ENCODE measurements around the gene P4HA2. TPM values are rescaled to one million over a fixed set of nuclear protein-coding genes. Genes with fewer than 3 reads are reported as not detected.

The P4HA2 gene
- total RNA-seq: 75.7 TPM
- long read RNA-seq, transcript P4HA2-202 (15 exons, 2,313 nt): major isoform, 39 of 197 reads
- long read RNA-seq, transcript P4HA2-203 (16 exons, 2,223 nt): minor isoform, 8 of 197 reads
- long read RNA-seq, partial matches to known transcripts: 39 of 197 reads
- long read RNA-seq, other reads (novel, unspliced or antisense): 103 of 197 reads

- intact Hi-C loops (cut with DNase I): no loop called here
- Histone ChIP-seq H3K4me1 (peaks cover 48% of the 10 kb centered on the region), H3K4me3 (peak within 1 kb of the TSS; percentile 89), H3K27me3 (ENCODE audit: low read depth) (no peaks in the 10 kb centered on the region), H3K27ac (peak within 1 kb of the TSS; percentile 94), H3K36me3 (no peaks in the 10 kb centered on the region), H3K9me3 (no peaks in the 10 kb centered on the region)
- peak; percentile 38 for TF ChIP-seq CTCF (IDR thresholded peaks at IDR 0.05)
- peak; percentile 92 to 96 for ATAC-seq
- DNase-seq: peak; percentile 90
These were observed at the start of gene P4HA2 for GRCh38 chr5:132227485-132228240. P4HA2 (minus strand) TSS chr5:132227853; CDS start chr5:132218626, 9,227 bp downstream.

GRCh38 chr5:132277256-132277655 lies 49.6 kb upstream of the P4HA2 start:
- DNase-seq: no peak
- no peak for TF ChIP-seq CTCF (IDR thresholded peaks at IDR 0.05)
- peaks cover 7% of the 10 kb centered on the region for H3K4me1 ChIP-seq
- H3K27ac ChIP-seq: no peak overlapping the region
- intact Hi-C loops (cut with DNase I): no loop called here
- H3K9me3 ChIP-seq: no peaks in the 10 kb centered on the region
- no peak overlapping the region for H3K4me3 ChIP-seq
- H3K27me3 ChIP-seq (ENCODE audit: low read depth): no peaks in the 10 kb centered on the region
- ATAC-seq: no peak
- no peaks in the 10 kb centered on the region for H3K36me3 ChIP-seq

- Histone ChIP-seq H3K27me3 (ENCODE audit: low read depth) (no peaks in the 10 kb centered on the region), H3K27ac (no peak overlapping the region), H3K36me3 (no peaks in the 10 kb centered on the region), H3K4me1 (peaks cover 7% of the 10 kb centered on the region), H3K4me3 (no peak overlapping the region), H3K9me3 (no peaks in the 10 kb centered on the region)
- ATAC-seq: no peak
- DNase-seq: no peak
- TF ChIP-seq CTCF (IDR thresholded peaks at IDR 0.05): no peak
- intact Hi-C loops (cut with DNase I): no loop called here
These were observed 47.9 kb upstream of the P4HA2 start for GRCh38 chr5:132275367-132276220.

GRCh38 chr5:132274050-132274792 lies 46.6 kb upstream of the P4HA2 start:
- H3K4me1 ChIP-seq: peaks cover 7% of the 10 kb centered on the region
- no peak for TF ChIP-seq CTCF (IDR thresholded peaks at IDR 0.05)
- no peak for ATAC-seq
- intact Hi-C loops (cut with DNase I): no loop called here
- no peaks in the 10 kb centered on the region for H3K36me3 ChIP-seq
- no peaks in the 10 kb centered on the region for H3K27me3 ChIP-seq (ENCODE audit: low read depth)
- no peak overlapping the region for H3K4me3 ChIP-seq
- no peak overlapping the region for H3K27ac ChIP-seq
- no peak for DNase-seq
- no peaks in the 10 kb centered on the region for H3K9me3 ChIP-seq

GRCh38 chr5:132273631-132274030 lies 46.0 kb upstream of the P4HA2 start:
- no peak for ATAC-seq
- H3K27ac ChIP-seq: no peak overlapping the region
- no peaks in the 10 kb centered on the region for H3K36me3 ChIP-seq
- DNase-seq: no peak
- H3K4me3 ChIP-seq: no peak overlapping the region
- H3K27me3 ChIP-seq (ENCODE audit: low read depth): no peaks in the 10 kb centered on the region
- no peaks in the 10 kb centered on the region for H3K9me3 ChIP-seq
- peaks cover 7% of the 10 kb centered on the region for H3K4me1 ChIP-seq
- intact Hi-C loops (cut with DNase I): no loop called here
- no peak for TF ChIP-seq CTCF (IDR thresholded peaks at IDR 0.05)

Measured in lower lobe of right lung (tissue), 2 donors.